IMR-90 (cell line): ENCODE data around the gene QSOX2. TPM values are rescaled to one million over a fixed set of nuclear protein-coding genes. Genes with fewer than 3 reads are reported as not detected.

Source experiments
- ATAC-seq: fragments of 200-7000 bp; cut with Tn5 transposase; 2 replicates; pipeline ENCODE4 v1.9.1; 2020; ENCODE audit warnings: low read depth, mild to moderate bottlenecking, moderate library complexity
- BruUV-seq: library from RNA; stranded (reverse); fragments of 400-500 nt; replicated peaks from 2 replicates; lab custom pipeline; 2021; lab: Mats Ljungman, UMichigan
- CTCF ChIA-PET: fragments of 300-600 bp; formaldehyde crosslinking; extraction: SDS; loops from one replicate; lab custom pipeline; 2021; ENCODE audit warnings: antibody characterized with exemption; lab: Yijun Ruan, JAX
- POLR2A ChIA-PET: fragments of 300-600 bp; sonication (Branson Sonifier 250); formaldehyde crosslinking; loops from one replicate; lab custom pipeline; 2022; ENCODE audit warnings: antibody characterized with exemption; ENCODE audit not compliant: unreplicated experiment; lab: Charles Lee
- DNase-seq: peaks from one replicate; pipeline ENCODE4 v3.0.0; 2013
- H2AFZ ChIP-seq: replicated peaks from 2 replicates; pipeline ENCODE3; 2013; ENCODE audit warnings: low read length, mild to moderate bottlenecking; ENCODE audit not compliant: poor library complexity
- H2AK5ac ChIP-seq: 2 replicates; pipeline ENCODE4 v1.6.1; 2013; ENCODE audit warnings: low read depth, low read length, inconsistent platforms
- H2AK9ac ChIP-seq: replicated peaks from 2 replicates; pipeline ENCODE3; 2013; ENCODE audit warnings: mild to moderate bottlenecking, low read depth, low read length, moderate library complexity; ENCODE audit not compliant: poor library complexity
- H2BK120ac ChIP-seq: 2 replicates; pipeline ENCODE4 v1.6.1; 2013; ENCODE audit warnings: low read depth, low read length, inconsistent platforms
- H2BK15ac ChIP-seq: 3 replicates; pipeline ENCODE4 v1.6.1; 2013; ENCODE audit warnings: low read depth, low read length, inconsistent platforms
- H2BK20ac ChIP-seq: 2 replicates; pipeline ENCODE4 v1.6.1; 2013; ENCODE audit warnings: low read depth, mild to moderate bottlenecking, inconsistent platforms, low read length, moderate library complexity
- H2BK5ac ChIP-seq: 2 replicates; pipeline ENCODE4 v1.6.1; 2013; ENCODE audit warnings: mild to moderate bottlenecking, low read depth, low read length, inconsistent platforms; ENCODE audit not compliant: poor library complexity, severe bottlenecking
- H3K14ac ChIP-seq: replicated peaks from 2 replicates; pipeline ENCODE4 v1.6.1; 2013; ENCODE audit warnings: low read depth, low read length, inconsistent platforms
- H3K18ac ChIP-seq: 2 replicates; pipeline ENCODE4 v1.6.1; 2013; ENCODE audit warnings: low read depth, low read length, control low read depth
- H3K23ac ChIP-seq: 2 replicates; pipeline ENCODE4 v1.6.1; 2013; ENCODE audit warnings: low read depth, low read length, inconsistent platforms
- H3K27ac ChIP-seq: 2 replicates; pipeline ENCODE4 v1.5.1; 2013; ENCODE audit warnings: mild to moderate bottlenecking, control low read depth, low read length; ENCODE audit not compliant: insufficient read depth
- H3K27me3 ChIP-seq: 2 replicates; pipeline ENCODE4 v1.6.1; 2013; ENCODE audit warnings: low read length; ENCODE audit not compliant: control insufficient read depth, insufficient read depth
- H3K36me3 ChIP-seq: 2 replicates; pipeline ENCODE4 v1.6.1; 2013; ENCODE audit warnings: low read length, mixed read lengths; ENCODE audit not compliant: control insufficient read depth, insufficient read depth
- H3K4ac ChIP-seq: 2 replicates; pipeline ENCODE4 v1.6.1; 2013; ENCODE audit warnings: low read depth, low read length, inconsistent platforms
- H3K4me1 ChIP-seq: 2 replicates; pipeline ENCODE4 v1.6.1; 2013; ENCODE audit warnings: low read length, mixed read lengths; ENCODE audit not compliant: control insufficient read depth, insufficient read depth
- H3K4me2 ChIP-seq: 2 replicates; pipeline ENCODE4 v1.6.1; 2013; ENCODE audit warnings: low read depth, mild to moderate bottlenecking, control low read depth, low read length, moderate library complexity
- H3K4me3 ChIP-seq: 2 replicates; pipeline ENCODE4 v1.5.1; 2013; ENCODE audit warnings: low read depth, mild to moderate bottlenecking, control low read depth, low read length, moderate library complexity; ENCODE audit not compliant: insufficient read depth
- H3K56ac ChIP-seq: 2 replicates; pipeline ENCODE4 v1.6.1; 2013; ENCODE audit warnings: low read length, inconsistent platforms; ENCODE audit not compliant: insufficient read depth; ENCODE audit errors: extremely low read depth
- H3K79me1 ChIP-seq, 2 experiments: 2 replicates each; pipeline ENCODE4 v1.6.1; 2013; ENCODE audit warnings: low read length in 2 of 2, inconsistent platforms in 1 of 2, low read depth in 1 of 2
- H3K9ac ChIP-seq: 2 replicates; pipeline ENCODE4 v1.6.1; 2013; ENCODE audit warnings: low read depth, low read length, control low read depth
- H3K9me1 ChIP-seq: 2 replicates; pipeline ENCODE4 v1.6.1; 2013; ENCODE audit warnings: low read length, inconsistent platforms; ENCODE audit not compliant: insufficient read depth
- H3K9me3 ChIP-seq: 2 replicates; pipeline ENCODE4 v1.6.1; 2013; ENCODE audit warnings: low read length; ENCODE audit not compliant: control insufficient read depth, insufficient read depth
- H4K20me1 ChIP-seq: 2 replicates; pipeline ENCODE4 v1.6.1; 2013; ENCODE audit warnings: low read length, inconsistent platforms; ENCODE audit not compliant: insufficient read depth
- H4K5ac ChIP-seq: 2 replicates; pipeline ENCODE4 v1.6.1; 2013; ENCODE audit warnings: mild to moderate bottlenecking, low read depth, low read length, control low read depth
- H4K8ac ChIP-seq, 2 experiments: 2 replicates each; pipeline ENCODE4 v1.6.1; 2013; ENCODE audit warnings: low read depth in 2 of 2, low read length in 2 of 2, control low read depth in 1 of 2, inconsistent platforms in 1 of 2
- H4K91ac ChIP-seq: 2 replicates; pipeline ENCODE4 v1.6.1; 2013; ENCODE audit warnings: low read depth, low read length, inconsistent platforms; ENCODE audit not compliant: insufficient read depth
- FOS ChIP-seq: fragments of 150-350 bp; IDR thresholded peaks from 2 replicates; pipeline ENCODE4 v1.6.1; 2016; ENCODE audit warnings: low read depth, low read length
- MAZ ChIP-seq: IDR thresholded peaks from 2 replicates; pipeline ENCODE4 v1.6.1; 2012; ENCODE audit warnings: low read depth, mild to moderate bottlenecking, low read length, improper control_type of control experiment, moderate library complexity, borderline replicate concordance
- MXI1 ChIP-seq: IDR thresholded peaks from 2 replicates; pipeline ENCODE4 v1.6.1; 2012; ENCODE audit warnings: low read depth, mild to moderate bottlenecking, low read length, moderate library complexity, borderline replicate concordance
- NFE2L2 ChIP-seq: fragments of 150-350 bp; IDR thresholded peaks from 2 replicates; pipeline ENCODE4 v1.6.1; 2016; ENCODE audit warnings: low read depth, mild to moderate bottlenecking, low read length
- RAD21 ChIP-seq: IDR thresholded peaks from 2 replicates; pipeline ENCODE4 v1.6.1; 2012; ENCODE audit warnings: low read length, improper control_type of control experiment
- RCOR1 ChIP-seq: IDR thresholded peaks from 2 replicates; pipeline ENCODE4 v1.6.1; 2012; ENCODE audit warnings: mild to moderate bottlenecking, low read length, improper control_type of control experiment; ENCODE audit not compliant: insufficient replicate concordance
- RFX5 ChIP-seq: IDR thresholded peaks from 2 replicates; pipeline ENCODE4 v1.8.0; 2012; ENCODE audit warnings: low read depth, mild to moderate bottlenecking, low read length, moderate library complexity
- SMC3 ChIP-seq: fragments of 150-350 bp; IDR thresholded peaks from 2 replicates; pipeline ENCODE4 v1.6.1; 2016; ENCODE audit warnings: low read depth, mild to moderate bottlenecking, antibody characterized with exemption, low read length, moderate library complexity
- USF2 ChIP-seq: fragments of 150-350 bp; IDR thresholded peaks from 2 replicates; pipeline ENCODE4 v1.6.1; 2017; ENCODE audit warnings: mild to moderate bottlenecking, antibody characterized with exemption, low read length, low read depth
- WGBS, 2 experiments: methylation state at CpG; one replicate each; pipeline versions ENCODE4 v1.1.5 to v1.1.7; 2013; ENCODE audit warnings: missing lambda C conversion rate in 2 of 2; ENCODE audit not compliant: insufficient read length in 1 of 2; ENCODE audit errors: extremely low coverage in 2 of 2; 5-methylcytosine and 5-hydroxymethylcytosine counted together
- dilution Hi-C: fragments of 300-500 bp; cut with HindIII; formaldehyde crosslinking; loops from one replicate; pipeline ENCODE4 v1.14.3; 2018; ENCODE audit warnings: low sequenced_read_pairs; ENCODE audit not compliant: unreplicated experiment
- in situ Hi-C: fragments of 300-500 bp; cut with MboI; formaldehyde crosslinking; loops from 3 replicates; pipeline ENCODE4 v1.14.3; 2019; ENCODE audit warnings: low sequenced_read_pairs, inconsistent platforms, mixed read lengths
- intact Hi-C: fragments of 100-400 bp; cut with micrococcal nuclease; formaldehyde crosslinking; loops from 2 replicates; pipeline ENCODE4 v1.10.0; 2022
- polyA plus RNA-seq, 3 experiments: library from polyadenylated mRNA; depleted of rRNA; stranded (reverse); fragments of >200 nt; gene quantifications; 2 replicates each; pipeline ENCODE4 v1.2.3, GENCODE V29; 2012; ENCODE audit warnings: low replicate concordance in 1 of 3
- total RNA-seq: library from RNA; depleted of rRNA; stranded (reverse); fragments of >200 nt; gene quantifications from 2 replicates; pipeline ENCODE4 v1.2.3, GENCODE V29; 2012

QSOX2 gene
- total and polyA plus RNA-seq, 2 of the 4 experiments (the other 2 are of a cell fraction): 5.9 to 12.9 TPM

GRCh38 chr9:136233868-136234267 lies 11.7 kb downstream of the QSOX2 start:
- peaks cover 7 to 25% of the 10 kb centered on the region in 2 experiments for H3K79me1 ChIP-seq
- H3K14ac ChIP-seq: no peak overlapping the region
- H2BK20ac ChIP-seq: no peak overlapping the region
- 92% methylated on average over 11 of the region's 14 CpGs; no CpG with 5 or more reads in 1 of the 2 experiments for WGBS, 2 experiments
- H3K27ac ChIP-seq: no peak overlapping the region
- H2BK15ac ChIP-seq: no peak overlapping the region
- H2BK5ac ChIP-seq: no peak overlapping the region
- H3K4me2 ChIP-seq: no peak overlapping the region
- no peak for ATAC-seq
- H4K91ac ChIP-seq: no peak overlapping the region
- BruUV-seq: no TSS peak
- H3K4me3 ChIP-seq: no peak overlapping the region
- in situ Hi-C loops: no loop called here
- dilution Hi-C loops: no loop called here
- POLR2A ChIA-PET: no interaction called here
- no peak overlapping the region for H2AFZ ChIP-seq
- DNase-seq: no peak
- no peak overlapping the region for H2AK5ac ChIP-seq
- CTCF ChIA-PET: no interaction called here
- no peak overlapping the region for H3K4ac ChIP-seq
- no peaks in the 10 kb centered on the region for H3K4me1 ChIP-seq
- no peak overlapping the region for H4K8ac ChIP-seq
- no peak overlapping the region for H3K9ac ChIP-seq
- H3K36me3 ChIP-seq: peaks cover 9% of the 10 kb centered on the region
- H4K20me1 ChIP-seq: peaks cover 23% of the 10 kb centered on the region
- H3K9me1 ChIP-seq: 0 out of 2 replicates have a peak, but pooled peaks cover 3% of the 10 kb centered on the region
- H3K56ac ChIP-seq: no peak overlapping the region
- H3K23ac ChIP-seq: no peak overlapping the region
- no peaks in the 10 kb centered on the region for H3K9me3 ChIP-seq
- H4K5ac ChIP-seq: no peak overlapping the region
- H3K18ac ChIP-seq: no peak overlapping the region
- no peaks in the 10 kb centered on the region for H3K27me3 ChIP-seq
- intact Hi-C loops: no loop called here
- TF ChIP-seq NFE2L2 (no peak), USF2 (no peak), MXI1 (no peak), RFX5 (no peak), MAZ (no peak), FOS (no peak), RAD21 (no peak), SMC3 (no peak), RCOR1 (no peak)
- H2AK9ac ChIP-seq: no peak overlapping the region
- H2BK120ac ChIP-seq: no peak overlapping the region
